HL-60 (cell line): ENCODE data around the gene GRIN3A.

Experiments
- GABPA ChIP-seq: IDR thresholded peaks from 2 replicates; pipeline ENCODE4 v1.6.1; 2012; ENCODE audit warnings: low read depth
- POLR2AphosphoS5 ChIP-seq: IDR thresholded peaks from 2 replicates; pipeline ENCODE4 v1.6.1; 2012; ENCODE audit warnings: low read depth
- TF ChIP-seq, protein P1 (sequence below): IDR thresholded peaks from one replicate; pipeline ENCODE4 v1.5.1; 2011; ENCODE audit warnings: low read length, control low read depth, inconsistent platforms; ENCODE audit not compliant: insufficient read depth
- TF ChIP-seq, protein P2 (sequence below): IDR thresholded peaks from 2 replicates; pipeline ENCODE4 v1.6.1; 2012; ENCODE audit warnings: low read depth; ENCODE audit not compliant: insufficient replicate concordance

GRCh38 chr9:101543098-101543735 is 195.2 kb downstream of the GRIN3A start:
- TF ChIP-seq, protein P1, sequence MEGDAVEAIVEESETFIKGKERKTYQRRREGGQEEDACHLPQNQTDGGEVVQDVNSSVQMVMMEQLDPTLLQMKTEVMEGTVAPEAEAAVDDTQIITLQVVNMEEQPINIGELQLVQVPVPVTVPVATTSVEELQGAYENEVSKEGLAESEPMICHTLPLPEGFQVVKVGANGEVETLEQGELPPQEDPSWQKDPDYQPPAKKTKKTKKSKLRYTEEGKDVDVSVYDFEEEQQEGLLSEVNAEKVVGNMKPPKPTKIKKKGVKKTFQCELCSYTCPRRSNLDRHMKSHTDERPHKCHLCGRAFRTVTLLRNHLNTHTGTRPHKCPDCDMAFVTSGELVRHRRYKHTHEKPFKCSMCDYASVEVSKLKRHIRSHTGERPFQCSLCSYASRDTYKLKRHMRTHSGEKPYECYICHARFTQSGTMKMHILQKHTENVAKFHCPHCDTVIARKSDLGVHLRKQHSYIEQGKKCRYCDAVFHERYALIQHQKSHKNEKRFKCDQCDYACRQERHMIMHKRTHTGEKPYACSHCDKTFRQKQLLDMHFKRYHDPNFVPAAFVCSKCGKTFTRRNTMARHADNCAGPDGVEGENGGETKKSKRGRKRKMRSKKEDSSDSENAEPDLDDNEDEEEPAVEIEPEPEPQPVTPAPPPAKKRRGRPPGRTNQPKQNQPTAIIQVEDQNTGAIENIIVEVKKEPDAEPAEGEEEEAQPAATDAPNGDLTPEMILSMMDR, result no peak
- no peak for TF ChIP-seq GABPA
- TF ChIP-seq, protein P2, sequence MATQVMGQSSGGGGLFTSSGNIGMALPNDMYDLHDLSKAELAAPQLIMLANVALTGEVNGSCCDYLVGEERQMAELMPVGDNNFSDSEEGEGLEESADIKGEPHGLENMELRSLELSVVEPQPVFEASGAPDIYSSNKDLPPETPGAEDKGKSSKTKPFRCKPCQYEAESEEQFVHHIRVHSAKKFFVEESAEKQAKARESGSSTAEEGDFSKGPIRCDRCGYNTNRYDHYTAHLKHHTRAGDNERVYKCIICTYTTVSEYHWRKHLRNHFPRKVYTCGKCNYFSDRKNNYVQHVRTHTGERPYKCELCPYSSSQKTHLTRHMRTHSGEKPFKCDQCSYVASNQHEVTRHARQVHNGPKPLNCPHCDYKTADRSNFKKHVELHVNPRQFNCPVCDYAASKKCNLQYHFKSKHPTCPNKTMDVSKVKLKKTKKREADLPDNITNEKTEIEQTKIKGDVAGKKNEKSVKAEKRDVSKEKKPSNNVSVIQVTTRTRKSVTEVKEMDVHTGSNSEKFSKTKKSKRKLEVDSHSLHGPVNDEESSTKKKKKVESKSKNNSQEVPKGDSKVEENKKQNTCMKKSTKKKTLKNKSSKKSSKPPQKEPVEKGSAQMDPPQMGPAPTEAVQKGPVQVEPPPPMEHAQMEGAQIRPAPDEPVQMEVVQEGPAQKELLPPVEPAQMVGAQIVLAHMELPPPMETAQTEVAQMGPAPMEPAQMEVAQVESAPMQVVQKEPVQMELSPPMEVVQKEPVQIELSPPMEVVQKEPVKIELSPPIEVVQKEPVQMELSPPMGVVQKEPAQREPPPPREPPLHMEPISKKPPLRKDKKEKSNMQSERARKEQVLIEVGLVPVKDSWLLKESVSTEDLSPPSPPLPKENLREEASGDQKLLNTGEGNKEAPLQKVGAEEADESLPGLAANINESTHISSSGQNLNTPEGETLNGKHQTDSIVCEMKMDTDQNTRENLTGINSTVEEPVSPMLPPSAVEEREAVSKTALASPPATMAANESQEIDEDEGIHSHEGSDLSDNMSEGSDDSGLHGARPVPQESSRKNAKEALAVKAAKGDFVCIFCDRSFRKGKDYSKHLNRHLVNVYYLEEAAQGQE, result no peak
- TF ChIP-seq POLR2AphosphoS5, result no peak
